GM12865 (cell line): Measurements from ENCODE around the gene RGS6.

Experiments
- DNase-seq: peaks from one replicate; pipeline ENCODE4 v3.0.0; 2010; ENCODE audit warnings: low read depth
- H3K4me3 ChIP-seq: 2 replicates; pipeline ENCODE4 v1.5.1; 2011; ENCODE audit warnings: mild to moderate bottlenecking, low read depth, low read length, control low read depth
- TF ChIP-seq, protein P1 (sequence below): IDR thresholded peaks from 2 replicates; pipeline ENCODE4 v1.5.1; 2011; ENCODE audit warnings: low read length, control low read depth, low read depth, inconsistent platforms; ENCODE audit not compliant: insufficient read depth; ENCODE audit errors: missing control alignments

RGS6 gene

GRCh38 chr14:72553161-72553560 is 620.9 kb downstream of the RGS6 start:
- TF ChIP-seq, protein P1, sequence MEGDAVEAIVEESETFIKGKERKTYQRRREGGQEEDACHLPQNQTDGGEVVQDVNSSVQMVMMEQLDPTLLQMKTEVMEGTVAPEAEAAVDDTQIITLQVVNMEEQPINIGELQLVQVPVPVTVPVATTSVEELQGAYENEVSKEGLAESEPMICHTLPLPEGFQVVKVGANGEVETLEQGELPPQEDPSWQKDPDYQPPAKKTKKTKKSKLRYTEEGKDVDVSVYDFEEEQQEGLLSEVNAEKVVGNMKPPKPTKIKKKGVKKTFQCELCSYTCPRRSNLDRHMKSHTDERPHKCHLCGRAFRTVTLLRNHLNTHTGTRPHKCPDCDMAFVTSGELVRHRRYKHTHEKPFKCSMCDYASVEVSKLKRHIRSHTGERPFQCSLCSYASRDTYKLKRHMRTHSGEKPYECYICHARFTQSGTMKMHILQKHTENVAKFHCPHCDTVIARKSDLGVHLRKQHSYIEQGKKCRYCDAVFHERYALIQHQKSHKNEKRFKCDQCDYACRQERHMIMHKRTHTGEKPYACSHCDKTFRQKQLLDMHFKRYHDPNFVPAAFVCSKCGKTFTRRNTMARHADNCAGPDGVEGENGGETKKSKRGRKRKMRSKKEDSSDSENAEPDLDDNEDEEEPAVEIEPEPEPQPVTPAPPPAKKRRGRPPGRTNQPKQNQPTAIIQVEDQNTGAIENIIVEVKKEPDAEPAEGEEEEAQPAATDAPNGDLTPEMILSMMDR: no peak
- H3K4me3 ChIP-seq: no peak overlapping the region
- DNase-seq: no peak

- H3K4me3 ChIP-seq: no peak overlapping the region
- DNase-seq: no peak
- TF ChIP-seq, protein P1: no peak
These were observed 621.4 kb downstream of the RGS6 start for GRCh38 chr14:72553656-72554055.

GRCh38 chr14:72554401-72554800 is 622.2 kb downstream of the RGS6 start:
- H3K4me3 ChIP-seq: no peak overlapping the region
- TF ChIP-seq, protein P1: no peak
- DNase-seq: no peak

GRCh38 chr14:72554994-72555608 is 622.9 kb downstream of the RGS6 start:
- no peak for DNase-seq
- H3K4me3 ChIP-seq: no peak overlapping the region
- TF ChIP-seq, protein P1: no peak

- DNase-seq: no peak
- TF ChIP-seq, protein P1: no peak
- no peak overlapping the region for H3K4me3 ChIP-seq
These were observed 623.4 kb downstream of the RGS6 start for GRCh38 chr14:72555609-72556000.

- TF ChIP-seq, protein P1: no peak
- DNase-seq: no peak
- H3K4me3 ChIP-seq: no peak overlapping the region
These were observed 625.4 kb downstream of the RGS6 start for GRCh38 chr14:72557671-72558070.

GRCh38 chr14:72558721-72559120 is 626.5 kb downstream of the RGS6 start:
- no peak for DNase-seq
- TF ChIP-seq, protein P1: no peak
- no peak overlapping the region for H3K4me3 ChIP-seq
